K562 (cell line): Measurements from ENCODE around the gene ANXA9. TPM values are rescaled to one million over a fixed set of nuclear protein-coding genes. Genes with fewer than 3 reads are reported as not detected.
A peak's percentile ranks its signal among the peaks of the same experiment; 100 is the strongest.

Experiments
- ETV5 ChIP-seq: sonication (generic); formaldehyde crosslinking; IDR thresholded peaks from 2 replicates; pipeline ENCODE4 v1.4.0; 2020; ENCODE audit warnings: low read depth, mild to moderate bottlenecking, missing genetic modification reagents
- FOXJ2 ChIP-seq: fragments of 200-800 bp; sonication (Bioruptor generic); IDR thresholded peaks from 2 replicates; pipeline ENCODE4 v1.6.1; 2016; ENCODE audit warnings: missing genetic modification characterization, missing compliant biosample characterization
- FOXO4 ChIP-seq: fragments of 450-650 bp; formaldehyde crosslinking; IDR thresholded peaks from 2 replicates; pipeline ENCODE4 v1.4.0; 2020; ENCODE audit warnings: mild to moderate bottlenecking, moderate library complexity
- GTF2B ChIP-seq: IDR thresholded peaks from 2 replicates; pipeline ENCODE4 v1.6.1; 2011; ENCODE audit not compliant: insufficient read length; ENCODE audit errors: extremely low read depth
- KAT8 ChIP-seq: fragments of 450-650 bp; IDR thresholded peaks from 2 replicates; pipeline ENCODE4 v1.6.1; 2016; ENCODE audit warnings: low read depth, mild to moderate bottlenecking
- NFE2L1 ChIP-seq: fragments of 450-650 bp; IDR thresholded peaks from 2 replicates; pipeline ENCODE4 v1.6.1; 2016; ENCODE audit warnings: missing genetic modification characterization, low read depth, mild to moderate bottlenecking, missing compliant biosample characterization, moderate library complexity, borderline replicate concordance
- SIN3A ChIP-seq, 2 experiments: fragments of 150-350 bp in 1 of 2; IDR thresholded peaks; 2 replicates each; pipeline ENCODE4 v1.6.1; 2011 to 2016; ENCODE audit warnings: borderline replicate concordance in 2 of 2, low read depth in 2 of 2, low read length in 2 of 2, mild to moderate bottlenecking in 2 of 2, moderate library complexity in 2 of 2; ENCODE audit not compliant: control insufficient read depth in 1 of 2
- ZBTB34 ChIP-seq: fragments of 250-450 bp; sonication (Bioruptor Pico); IDR thresholded peaks from 2 replicates; pipeline ENCODE4 v1.8.0; 2021; ENCODE audit warnings: mild to moderate bottlenecking, moderate library complexity
- ZHX1 ChIP-seq: fragments of 150-350 bp; conservative IDR thresholded peaks from 2 replicates; pipeline ENCODE4 v1.6.1; 2014; ENCODE audit warnings: low read length
- ZNF280B ChIP-seq: fragments of 250-450 bp; sonication (Bioruptor Pico); IDR thresholded peaks from 2 replicates; pipeline ENCODE4 v1.5.1; 2021; ENCODE audit warnings: mild to moderate bottlenecking
- ZNF696 ChIP-seq: fragments of 250-450 bp; sonication (Bioruptor Pico); conservative IDR thresholded peaks from 2 replicates; pipeline ENCODE4 v1.4.0; 2020; ENCODE audit warnings: mild to moderate bottlenecking, moderate library complexity
- polyA plus RNA-seq, 8 experiments: library from polyadenylated mRNA; depleted of rRNA in 4 of 8; stranded (reverse) in 5 of 8; unstranded in 3 of 8; fragments of >200 nt; fragmentation: Nextera tagmentation in 2 of 8; fragmentation: Illumina TruSeq in 1 of 8; extraction: Ambion mirVana in 2 of 8; extraction: Trizol in 1 of 8; gene quantifications; 2 replicates each; pipeline versions ENCODE4 v1.2.1 to v1.2.3, GENCODE V29; 2011 to 2014; ENCODE audit warnings: inconsistent platforms in 1 of 8, missing spikeins in 1 of 8
- total RNA-seq, 7 experiments: library from RNA; depleted of rRNA in 6 of 7; stranded (reverse); fragments of >200 nt in 6 of 7; fragmentation: Illumina TruSeq in 2 of 7; extraction: Trizol in 2 of 7; gene quantifications; 2 replicates each; pipeline versions ENCODE4 v1.2.1 to v1.2.3, GENCODE V29; 2011 to 2021; ENCODE audit warnings: low replicate concordance in 1 of 7

Gene ANXA9
- total and polyA plus RNA-seq, 9 of the 15 experiments (the other 6 are each of a cell fraction or from before 2014, with no cell fraction given): 0.24 to 1.6 (median 0.57) TPM

GRCh38 chr1:150999051-150999674, 17.1 kb downstream of the ANXA9 start (continued):
- TF ChIP-seq ZNF280B (CRISPR knock-in tag) (no peak), ZHX1 (no peak), FOXO4 (no peak), ZBTB34 (CRISPR knock-in tag) (no peak), SIN3A (IDR thresholded peaks at IDR 0.05; ENCODE audit: borderline replicate concordance in 2 of 2, control insufficient read depth in 1 of 2, low read depth in 2 of 2, low read length in 2 of 2) (no peak), GTF2B (no peak), KAT8 (no peak), ZNF696 (no peak), NFE2L1 (tag) (peak; percentile 79), ETV5 (CRISPR knock-in tag) (peak; percentile 76; the same call in 1 of the 2 replicates), FOXJ2 (tag) (0 out of 2 replicates have a peak, but pooled peaks have one; percentile 38)
